H1 (cell line): ENCODE data around the gene CEP85L.

ENCODE experiments used
- ATF2 ChIP-seq: IDR thresholded peaks from 2 replicates; pipeline ENCODE4 v1.6.1; 2012; ENCODE audit warnings: low read length, inconsistent platforms
- HDAC2 ChIP-seq, 2 experiments: fragments of 300-600 bp in 1 of 2; sonication (generic) in 1 of 2; IDR thresholded peaks; 2 replicates each; pipeline ENCODE4 v1.6.1; 2011 to 2012; ENCODE audit warnings: low read depth in 2 of 2, low read length in 2 of 2, mild to moderate bottlenecking in 2 of 2, moderate library complexity in 2 of 2, borderline replicate concordance in 1 of 2, inconsistent platforms in 1 of 2
- JUN ChIP-seq: IDR thresholded peaks from 2 replicates; pipeline ENCODE4 v1.6.1; 2011; ENCODE audit warnings: low read depth, mild to moderate bottlenecking, improper control_type of control experiment, low read length
- POLR2A ChIP-seq, 2 experiments: IDR thresholded peaks; 1 replicate in 1 of 2; 2 replicates in 1 of 2; pipeline ENCODE4 v1.6.1; 2011; ENCODE audit warnings: low read depth in 2 of 2, low read length in 2 of 2, mild to moderate bottlenecking in 2 of 2; ENCODE audit errors: control extremely low read depth in 1 of 2
- RAD21 ChIP-seq, 2 experiments: IDR thresholded peaks in 1 of 2; conservative IDR thresholded peaks in 1 of 2; 2 replicates each; pipeline ENCODE4 v1.6.1; 2011; ENCODE audit warnings: low read depth in 2 of 2, low read length in 2 of 2, improper control_type of control experiment in 1 of 2, inconsistent platforms in 1 of 2, mild to moderate bottlenecking in 1 of 2, moderate library complexity in 1 of 2
- SP1 ChIP-seq: IDR thresholded peaks from 2 replicates; pipeline ENCODE4 v1.6.1; 2011; ENCODE audit warnings: low read depth, low read length
- TEAD4 ChIP-seq: IDR thresholded peaks from 2 replicates; pipeline ENCODE4 v1.6.1; 2012; ENCODE audit warnings: low read depth, low read length, inconsistent platforms, mixed read lengths
- ZNF274 ChIP-seq: IDR thresholded peaks from 2 replicates; pipeline ENCODE4 v1.7.0; 2012; ENCODE audit warnings: low read length, borderline replicate concordance; ENCODE audit errors: extremely low read depth
- TF ChIP-seq, protein P1 (sequence below), 3 experiments: IDR thresholded peaks; 1 replicate in 2 of 3; 2 replicates in 1 of 3; pipeline versions ENCODE4 v1.5.1 to v1.6.1; 2011; ENCODE audit warnings: low read length in 3 of 3, mild to moderate bottlenecking in 3 of 3, inconsistent platforms in 2 of 3, low read depth in 1 of 3, moderate library complexity in 1 of 3; ENCODE audit not compliant: insufficient read depth in 1 of 3; ENCODE audit errors: control extremely low read depth in 1 of 3

DNA sequence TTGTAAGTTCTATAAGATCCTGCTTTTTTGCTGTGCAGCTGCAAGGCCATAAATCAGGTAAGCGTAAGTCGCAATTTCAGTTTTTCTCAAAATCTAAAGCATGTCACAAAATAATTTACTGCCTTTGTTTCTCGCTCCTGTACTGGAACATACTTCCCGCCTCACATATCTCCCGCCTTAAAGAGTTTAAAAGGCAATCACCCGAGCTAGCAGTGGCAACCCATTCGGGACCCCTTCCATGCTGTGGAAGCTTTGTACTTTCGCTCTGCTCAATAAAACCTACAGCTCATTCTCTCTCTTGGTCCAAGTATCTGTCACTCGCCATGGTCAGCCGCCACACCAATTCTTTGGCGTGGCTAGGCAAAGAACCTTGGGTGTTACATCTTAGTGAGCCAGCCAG lies 34.0 kb downstream of the CEP85L start:
- no peak for TF ChIP-seq RAD21 (IDR thresholded peaks at IDR 0.05 in 1 of 2, conservative IDR thresholded peaks at IDR 0.05 in 1 of 2; ENCODE audit: low read depth in 2 of 2, low read length in 2 of 2)
- TF ChIP-seq, protein P1, sequence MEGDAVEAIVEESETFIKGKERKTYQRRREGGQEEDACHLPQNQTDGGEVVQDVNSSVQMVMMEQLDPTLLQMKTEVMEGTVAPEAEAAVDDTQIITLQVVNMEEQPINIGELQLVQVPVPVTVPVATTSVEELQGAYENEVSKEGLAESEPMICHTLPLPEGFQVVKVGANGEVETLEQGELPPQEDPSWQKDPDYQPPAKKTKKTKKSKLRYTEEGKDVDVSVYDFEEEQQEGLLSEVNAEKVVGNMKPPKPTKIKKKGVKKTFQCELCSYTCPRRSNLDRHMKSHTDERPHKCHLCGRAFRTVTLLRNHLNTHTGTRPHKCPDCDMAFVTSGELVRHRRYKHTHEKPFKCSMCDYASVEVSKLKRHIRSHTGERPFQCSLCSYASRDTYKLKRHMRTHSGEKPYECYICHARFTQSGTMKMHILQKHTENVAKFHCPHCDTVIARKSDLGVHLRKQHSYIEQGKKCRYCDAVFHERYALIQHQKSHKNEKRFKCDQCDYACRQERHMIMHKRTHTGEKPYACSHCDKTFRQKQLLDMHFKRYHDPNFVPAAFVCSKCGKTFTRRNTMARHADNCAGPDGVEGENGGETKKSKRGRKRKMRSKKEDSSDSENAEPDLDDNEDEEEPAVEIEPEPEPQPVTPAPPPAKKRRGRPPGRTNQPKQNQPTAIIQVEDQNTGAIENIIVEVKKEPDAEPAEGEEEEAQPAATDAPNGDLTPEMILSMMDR (IDR thresholded peaks at IDR 0.05; ENCODE audit: control extremely low read depth in 1 of 3, insufficient read depth in 1 of 3, low read depth in 1 of 3, low read length in 3 of 3): no peak
- no peak for TF ChIP-seq SP1
- TF ChIP-seq ATF2: no peak
- no peak for TF ChIP-seq ZNF274
- TF ChIP-seq TEAD4: no peak
- TF ChIP-seq HDAC2 (IDR thresholded peaks at IDR 0.05; ENCODE audit: borderline replicate concordance in 1 of 2, low read depth in 2 of 2, low read length in 2 of 2): no peak
- no peak for TF ChIP-seq POLR2A (IDR thresholded peaks at IDR 0.05; ENCODE audit: control extremely low read depth in 1 of 2, low read depth in 2 of 2, low read length in 2 of 2)
- no peak for TF ChIP-seq JUN
